ENCODE measurements around the gene PHLDB2. TPM values are rescaled to one million over a fixed set of nuclear protein-coding genes. Genes with fewer than 3 reads are reported as not detected.

The PHLDB2 gene
- polyA plus RNA-seq, 5 donors, result 32.1 to 62.8 (median 55.0) TPM

- DNase-seq, result no peak
These were observed 159.6 kb downstream of the PHLDB2 start for GRCh38 chr3:112018712-112019111.

GRCh38 chr3:112019716-112020115, 160.7 kb downstream of the PHLDB2 start:
- no peak for DNase-seq

- no peak for DNase-seq
These were observed 161.6 kb downstream of the PHLDB2 start for GRCh38 chr3:112020674-112021085.

Other genes starting within 250 kb of the PHLDB2 start
- 1 to 10 TPM; 2.3 to 3.9 (median 2.8) TPM for gene PLCXD2, start 184.6 kb upstream of the PHLDB2 start, polyA plus RNA-seq (ENCODE audit: insufficient read depth in 1 of 5, insufficient read length in 5 of 5, low replicate concordance in 1 of 5)
- 10 to 100 TPM; 41.2 to 66.2 (median 58.3) TPM for gene ABHD10, start 119.8 kb downstream of the PHLDB2 start, polyA plus RNA-seq (ENCODE audit: insufficient read depth in 1 of 5, insufficient read length in 5 of 5, low replicate concordance in 1 of 5)
- gene TAGLN3, start 139.7 kb downstream of the PHLDB2 start, polyA plus RNA-seq (ENCODE audit: insufficient read depth in 1 of 5, insufficient read length in 5 of 5, low replicate concordance in 1 of 5), result 1 to 10 TPM; 2.9 to 3.9 (median 3.4) TPM
- gene TMPRSS7, start 175.5 kb downstream of the PHLDB2 start, polyA plus RNA-seq (ENCODE audit: insufficient read depth in 1 of 5, insufficient read length in 5 of 5, low replicate concordance in 1 of 5), result under 1 TPM in 1 of 5 donors, not detected in 4; 0.08 TPM
- 1 to 10 TPM; 4.4 to 8.8 (median 7.7) TPM for gene C3orf52, start 227.1 kb downstream of the PHLDB2 start, polyA plus RNA-seq (ENCODE audit: insufficient read depth in 1 of 5, insufficient read length in 5 of 5, low replicate concordance in 1 of 5)